DND-41 (cell line): Measurements from ENCODE around the gene KIF4A.

Experiments
- EZH2 ChIP-seq: IDR thresholded peaks from 3 replicates; pipeline ENCODE4 v1.6.1; 2012; ENCODE audit warnings: borderline replicate concordance, low read depth, mild to moderate bottlenecking, moderate library complexity, low read length, inconsistent platforms; ENCODE audit not compliant: severe bottlenecking
- TF ChIP-seq, protein P1 (sequence below): IDR thresholded peaks from 2 replicates; pipeline ENCODE4 v1.5.1; 2012; ENCODE audit warnings: borderline replicate concordance, low read length, moderate library complexity, mild to moderate bottlenecking; ENCODE audit not compliant: poor library complexity, severe bottlenecking; ENCODE audit errors: extremely low read depth

GRCh38 chrX:70262952-70263567, 26.8 kb upstream of the KIF4A start:
- TF ChIP-seq, protein P1, sequence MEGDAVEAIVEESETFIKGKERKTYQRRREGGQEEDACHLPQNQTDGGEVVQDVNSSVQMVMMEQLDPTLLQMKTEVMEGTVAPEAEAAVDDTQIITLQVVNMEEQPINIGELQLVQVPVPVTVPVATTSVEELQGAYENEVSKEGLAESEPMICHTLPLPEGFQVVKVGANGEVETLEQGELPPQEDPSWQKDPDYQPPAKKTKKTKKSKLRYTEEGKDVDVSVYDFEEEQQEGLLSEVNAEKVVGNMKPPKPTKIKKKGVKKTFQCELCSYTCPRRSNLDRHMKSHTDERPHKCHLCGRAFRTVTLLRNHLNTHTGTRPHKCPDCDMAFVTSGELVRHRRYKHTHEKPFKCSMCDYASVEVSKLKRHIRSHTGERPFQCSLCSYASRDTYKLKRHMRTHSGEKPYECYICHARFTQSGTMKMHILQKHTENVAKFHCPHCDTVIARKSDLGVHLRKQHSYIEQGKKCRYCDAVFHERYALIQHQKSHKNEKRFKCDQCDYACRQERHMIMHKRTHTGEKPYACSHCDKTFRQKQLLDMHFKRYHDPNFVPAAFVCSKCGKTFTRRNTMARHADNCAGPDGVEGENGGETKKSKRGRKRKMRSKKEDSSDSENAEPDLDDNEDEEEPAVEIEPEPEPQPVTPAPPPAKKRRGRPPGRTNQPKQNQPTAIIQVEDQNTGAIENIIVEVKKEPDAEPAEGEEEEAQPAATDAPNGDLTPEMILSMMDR, result peak; percentile 38
- TF ChIP-seq EZH2, result no peak
